ENCODE data around the gene OR51B5.

GRCh38 chr11:5297721-5298323, 45.5 kb downstream of the OR51B5 start:
- TF ChIP-seq CTCF (conservative IDR thresholded peaks at IDR 0.05): no peak
- TF ChIP-seq ZFX (IDR thresholded peaks at IDR 0.05): no peak

Data from C4-2B (cell line).